PFSK-1 (cell line): Measurements from ENCODE around the gene MAP3K3.

ENCODE experiments used
- FOXP2 ChIP-seq: optimal IDR thresholded peaks from 2 replicates; pipeline ENCODE3; 2011; ENCODE audit warnings: borderline replicate concordance, control low read depth, inconsistent platforms; ENCODE audit not compliant: insufficient read depth; ENCODE audit errors: extremely low read length, extremely low read depth
- POLR2AphosphoS5 ChIP-seq: IDR thresholded peaks from 2 replicates; pipeline ENCODE4 v1.6.1; 2012; ENCODE audit warnings: low read depth, mild to moderate bottlenecking, control low read depth, low read length, moderate library complexity
- REST ChIP-seq, 2 experiments: IDR thresholded peaks; 2 replicates each; pipeline versions ENCODE4 v1.6.1 to v1.8.0; 2011 to 2012; ENCODE audit warnings: low read depth in 2 of 2, low read length in 2 of 2, control low read depth in 1 of 2, inconsistent platforms in 1 of 2, mild to moderate bottlenecking in 1 of 2, moderate library complexity in 1 of 2; ENCODE audit not compliant: insufficient read depth in 1 of 2
- SIN3A ChIP-seq: IDR thresholded peaks from 2 replicates; pipeline ENCODE4 v1.6.1; 2012; ENCODE audit warnings: mild to moderate bottlenecking, low read length, moderate library complexity, borderline replicate concordance; ENCODE audit not compliant: insufficient read depth
- TAF1 ChIP-seq: IDR thresholded peaks from 2 replicates; pipeline ENCODE4 v1.6.1; 2012; ENCODE audit warnings: low read length, control low read depth, borderline replicate concordance; ENCODE audit not compliant: insufficient read depth

MAP3K3 gene

GRCh38 chr17:63641692-63642448 is 19.7 kb downstream of the MAP3K3 start:
- TF ChIP-seq FOXP2 (no peak), TAF1 (no peak), REST (IDR thresholded peaks at IDR 0.05; ENCODE audit: insufficient read depth in 1 of 2, low read depth in 2 of 2, low read length in 2 of 2) (no peak), POLR2AphosphoS5 (no peak), SIN3A (no peak)

GRCh38 chr17:63644846-63645245 is 22.6 kb downstream of the MAP3K3 start:
- TF ChIP-seq TAF1, result no peak
- TF ChIP-seq FOXP2, result no peak
- TF ChIP-seq POLR2AphosphoS5, result no peak
- no peak for TF ChIP-seq SIN3A
- TF ChIP-seq REST (IDR thresholded peaks at IDR 0.05; ENCODE audit: insufficient read depth in 1 of 2, low read depth in 2 of 2, low read length in 2 of 2), result no peak

- TF ChIP-seq REST (IDR thresholded peaks at IDR 0.05; ENCODE audit: insufficient read depth in 1 of 2, low read depth in 2 of 2, low read length in 2 of 2), result no peak
- no peak for TF ChIP-seq TAF1
- TF ChIP-seq FOXP2, result no peak
- TF ChIP-seq POLR2AphosphoS5, result no peak
- TF ChIP-seq SIN3A, result no peak
These were observed 23.7 kb downstream of the MAP3K3 start for GRCh38 chr17:63645775-63646487.

GRCh38 chr17:63646488-63646806 is 24.2 kb downstream of the MAP3K3 start:
- TF ChIP-seq REST (IDR thresholded peaks at IDR 0.05; ENCODE audit: insufficient read depth in 1 of 2, low read depth in 2 of 2, low read length in 2 of 2), result no peak
- TF ChIP-seq SIN3A, result no peak
- TF ChIP-seq FOXP2, result no peak
- TF ChIP-seq POLR2AphosphoS5, result no peak
- TF ChIP-seq TAF1, result no peak
